Fibroblast of lung (primary cell): ENCODE measurements around the gene ROGDI. TPM values are rescaled to one million over a fixed set of nuclear protein-coding genes. Genes with fewer than 3 reads are reported as not detected.

Source experiments
- DNase-seq, 2 donors: peaks; one replicate each; pipeline versions ENCODE4 v3.0.0 to v3.0.0-alpha.2; 2010; ENCODE audit warnings: low read depth in 2 of 2
- H2AFZ ChIP-seq: 2 replicates; pipeline ENCODE4 v1.5.1; 2012; ENCODE audit warnings: low read length, control low read depth, inconsistent platforms
- H3K27ac ChIP-seq: 2 replicates; pipeline ENCODE4 v1.5.1; 2011; ENCODE audit warnings: low read length, control low read depth; ENCODE audit not compliant: insufficient read depth
- H3K27me3 ChIP-seq: 2 replicates; pipeline ENCODE4 v1.5.1; 2011; ENCODE audit warnings: mild to moderate bottlenecking, low read length; ENCODE audit not compliant: control insufficient read depth, insufficient read depth
- H3K36me3 ChIP-seq: 2 replicates; pipeline ENCODE4 v1.5.1; 2011; ENCODE audit warnings: low read length; ENCODE audit not compliant: control insufficient read depth, insufficient read depth
- H3K4me1 ChIP-seq: 2 replicates; pipeline ENCODE4 v1.5.1; 2011; ENCODE audit warnings: low read length; ENCODE audit not compliant: control insufficient read depth, insufficient read depth; ENCODE audit errors: extremely low read depth
- H3K4me2 ChIP-seq: 2 replicates; pipeline ENCODE4 v1.5.1; 2011; ENCODE audit warnings: low read length, control low read depth; ENCODE audit not compliant: insufficient read depth; ENCODE audit errors: extremely low read depth
- H3K4me3 ChIP-seq, 4 experiments: fragments of 200-600 bp in 1 of 4; sonication (generic) in 1 of 4; replicated peaks in 1 of 4; 2 replicates each; pipeline ENCODE4 v1.5.1; 2011 to 2016; ENCODE audit warnings: low read length in 4 of 4, low read depth in 3 of 4, mild to moderate bottlenecking in 3 of 4, control low read depth in 2 of 4, inconsistent platforms in 1 of 4, mixed read lengths in 1 of 4; ENCODE audit not compliant: insufficient read depth in 1 of 4; ENCODE audit errors: control extremely low read depth in 1 of 4
- H3K79me2 ChIP-seq: 2 replicates; pipeline ENCODE4 v1.5.1; 2012; ENCODE audit warnings: mild to moderate bottlenecking, low read length, inconsistent platforms; ENCODE audit not compliant: control insufficient read depth, insufficient read depth
- H3K9ac ChIP-seq: 2 replicates; pipeline ENCODE4 v1.5.1; 2011; ENCODE audit warnings: mild to moderate bottlenecking, low read length, control low read depth; ENCODE audit not compliant: insufficient read depth
- H3K9me3 ChIP-seq: 2 replicates; pipeline ENCODE4 v1.5.1; 2012; ENCODE audit warnings: low read depth, low read length; ENCODE audit not compliant: control insufficient read depth, insufficient read depth
- H4K20me1 ChIP-seq: 2 replicates; pipeline ENCODE4 v1.5.1; 2011; ENCODE audit warnings: low read length; ENCODE audit not compliant: control insufficient read depth, insufficient read depth; ENCODE audit errors: extremely low read depth
- CTCF ChIP-seq, 2 donors: IDR thresholded peaks in 1 of 2; conservative IDR thresholded peaks in 1 of 2; 1 replicate in 1 of 2; 2 replicates in 1 of 2; pipeline ENCODE4 v1.5.1; 2011 to 2012; ENCODE audit warnings: low read length in 2 of 2, control low read depth in 1 of 2, inconsistent platforms in 1 of 2, low read depth in 1 of 2, mild to moderate bottlenecking in 1 of 2
- EZH2 ChIP-seq: IDR thresholded peaks from 2 replicates; pipeline ENCODE4 v1.5.1; 2012; ENCODE audit warnings: low read length, control low read depth, mild to moderate bottlenecking; ENCODE audit errors: missing control alignments
- polyA plus RNA-seq, 2 donors: library from polyadenylated mRNA; depleted of rRNA in 1 of 2; stranded (reverse) in 1 of 2; unstranded in 1 of 2; fragments of >200 nt; gene quantifications; 2 replicates each; pipeline ENCODE4 v1.2.1, GENCODE V29; 2011 to 2012; ENCODE audit warnings: missing spikeins in 1 of 2
- total RNA-seq: library from RNA; depleted of rRNA; stranded (reverse); fragments of >200 nt; gene quantifications from 2 replicates; pipeline ENCODE4 v1.2.1, GENCODE V29; 2014

ROGDI gene
- total and polyA plus RNA-seq, 2 donors (not counting 1 experiment from before 2014, with no cell fraction given): 9.2 to 13.0 TPM

GRCh38 chr16:4831616-4832015 is 29.2 kb upstream of the ROGDI start:
- no peak overlapping the region for H2AFZ ChIP-seq
- H3K4me3 ChIP-seq: no peak overlapping the region
- H3K36me3 ChIP-seq: peaks cover 14% of the 10 kb centered on the region
- H3K9me3 ChIP-seq: no peaks in the 10 kb centered on the region
- TF ChIP-seq EZH2: no peak
- no peak for TF ChIP-seq CTCF (conservative IDR thresholded peaks at IDR 0.05 in 1 of 2, IDR thresholded peaks at IDR 0.05 in 1 of 2; ENCODE audit: low read depth in 1 of 2, low read length in 2 of 2)
- H3K27me3 ChIP-seq: no peaks in the 10 kb centered on the region
- no peak overlapping the region for H3K9ac ChIP-seq
- peaks cover 2% of the 10 kb centered on the region for H3K79me2 ChIP-seq
- H4K20me1 ChIP-seq: no peaks in the 10 kb centered on the region
- no peak overlapping the region for H3K27ac ChIP-seq
- DNase-seq: no peak
- no peak overlapping the region for H3K4me2 ChIP-seq
- H3K4me1 ChIP-seq: no peaks in the 10 kb centered on the region

- Histone ChIP-seq H3K79me2 (peaks cover 2% of the 10 kb centered on the region), H2AFZ (no peak overlapping the region), H3K27me3 (no peaks in the 10 kb centered on the region), H3K9me3 (no peaks in the 10 kb centered on the region), H3K4me3 (no peak overlapping the region), H3K36me3 (peaks cover 16% of the 10 kb centered on the region), H3K4me1 (no peaks in the 10 kb centered on the region), H3K9ac (no peak overlapping the region), H3K4me2 (no peak overlapping the region), H3K27ac (no peak overlapping the region), H4K20me1 (no peaks in the 10 kb centered on the region)
- TF ChIP-seq EZH2: no peak
- TF ChIP-seq CTCF (conservative IDR thresholded peaks at IDR 0.05 in 1 of 2, IDR thresholded peaks at IDR 0.05 in 1 of 2; ENCODE audit: low read depth in 1 of 2, low read length in 2 of 2): no peak
- no peak for DNase-seq
Measured at GRCh38 chr16:4830408-4830807, 28.0 kb upstream of the ROGDI start.

GRCh38 chr16:4828567-4829321 is 26.3 kb upstream of the ROGDI start:
- no peaks in the 10 kb centered on the region for H4K20me1 ChIP-seq
- no peak overlapping the region for H3K4me3 ChIP-seq
- H3K27ac ChIP-seq: no peak overlapping the region
- H3K4me2 ChIP-seq: no peak overlapping the region
- no peaks in the 10 kb centered on the region for H3K9me3 ChIP-seq
- no peak for TF ChIP-seq CTCF (conservative IDR thresholded peaks at IDR 0.05 in 1 of 2, IDR thresholded peaks at IDR 0.05 in 1 of 2; ENCODE audit: low read depth in 1 of 2, low read length in 2 of 2)
- TF ChIP-seq EZH2: no peak
- no peaks in the 10 kb centered on the region for H3K79me2 ChIP-seq
- peaks cover 24% of the 10 kb centered on the region for H3K36me3 ChIP-seq
- no peak overlapping the region for H3K9ac ChIP-seq
- no peak for DNase-seq
- H2AFZ ChIP-seq: no peak overlapping the region
- H3K4me1 ChIP-seq: no peaks in the 10 kb centered on the region
- no peaks in the 10 kb centered on the region for H3K27me3 ChIP-seq
